Right atrium auricular region (tissue), 2 donors: ENCODE measurements around the gene NEDD9. TPM values are rescaled to one million over a fixed set of nuclear protein-coding genes. Genes with fewer than 3 reads are reported as not detected.

Experiments used
- DNase-seq: peaks from one replicate; pipeline ENCODE4 v3.0.0-alpha.2; 2019; ENCODE audit warnings: low spot score
- H3K27ac ChIP-seq, 2 donors: fragments of 200-600 bp; sonication (generic); 1 replicate in 1 of 2; 2 replicates in 1 of 2; pipeline ENCODE4 v1.5.1; 2016 to 2019
- H3K27me3 ChIP-seq, 2 donors: fragments of 200-600 bp; sonication (generic); one replicate each; pipeline versions ENCODE4 v1.5.1 to v1.6.0; 2017 to 2019
- H3K36me3 ChIP-seq: fragments of 200-600 bp; sonication (generic); one replicate; pipeline ENCODE4 v1.5.1; 2016
- H3K4me1 ChIP-seq, 2 donors: fragments of 200-600 bp; sonication (generic); one replicate each; pipeline versions ENCODE4 v1.5.1 to v1.6.0; 2017 to 2019
- H3K4me3 ChIP-seq, 2 donors: fragments of 200-600 bp; sonication (generic); 1 replicate in 1 of 2; 2 replicates in 1 of 2; pipeline ENCODE4 v1.5.1; 2017 to 2019; ENCODE audit warnings: mild to moderate bottlenecking in 1 of 2, moderate library complexity in 1 of 2
- H3K9me3 ChIP-seq, 2 donors: fragments of 200-600 bp; sonication (generic); one replicate each; pipeline ENCODE4 v1.5.1; 2019
- total RNA-seq, 2 donors: library from RNA; depleted of rRNA; stranded (reverse); fragments of >200 nt; gene quantifications; one replicate each; pipeline ENCODE4 v1.1.0, GENCODE V29; 2016
- TF ChIP-seq, protein P1 (sequence below), 2 donors: fragments of 200-600 bp; sonication (generic); IDR thresholded peaks; one replicate each; pipeline ENCODE4 v1.5.1; 2019; ENCODE audit warnings: antibody characterized with exemption in 2 of 2

The NEDD9 gene
- total RNA-seq, 2 donors from 2014 or later, result 47.3 to 56.2 TPM

- TF ChIP-seq, protein P1, sequence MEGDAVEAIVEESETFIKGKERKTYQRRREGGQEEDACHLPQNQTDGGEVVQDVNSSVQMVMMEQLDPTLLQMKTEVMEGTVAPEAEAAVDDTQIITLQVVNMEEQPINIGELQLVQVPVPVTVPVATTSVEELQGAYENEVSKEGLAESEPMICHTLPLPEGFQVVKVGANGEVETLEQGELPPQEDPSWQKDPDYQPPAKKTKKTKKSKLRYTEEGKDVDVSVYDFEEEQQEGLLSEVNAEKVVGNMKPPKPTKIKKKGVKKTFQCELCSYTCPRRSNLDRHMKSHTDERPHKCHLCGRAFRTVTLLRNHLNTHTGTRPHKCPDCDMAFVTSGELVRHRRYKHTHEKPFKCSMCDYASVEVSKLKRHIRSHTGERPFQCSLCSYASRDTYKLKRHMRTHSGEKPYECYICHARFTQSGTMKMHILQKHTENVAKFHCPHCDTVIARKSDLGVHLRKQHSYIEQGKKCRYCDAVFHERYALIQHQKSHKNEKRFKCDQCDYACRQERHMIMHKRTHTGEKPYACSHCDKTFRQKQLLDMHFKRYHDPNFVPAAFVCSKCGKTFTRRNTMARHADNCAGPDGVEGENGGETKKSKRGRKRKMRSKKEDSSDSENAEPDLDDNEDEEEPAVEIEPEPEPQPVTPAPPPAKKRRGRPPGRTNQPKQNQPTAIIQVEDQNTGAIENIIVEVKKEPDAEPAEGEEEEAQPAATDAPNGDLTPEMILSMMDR (IDR thresholded peaks at IDR 0.05), result no peak
- no peaks in the 10 kb centered on the region for H3K27me3 ChIP-seq
- no peak overlapping the region for H3K4me3 ChIP-seq
- DNase-seq, result no peak
- H3K27ac ChIP-seq, result no peak overlapping the region
- H3K4me1 ChIP-seq, result peaks cover 0 to 3% of the 10 kb centered on the region in 2 donors
- H3K9me3 ChIP-seq, result no peaks in the 10 kb centered on the region
- H3K36me3 ChIP-seq, result no peaks in the 10 kb centered on the region
Observed at GRCh38 chr6:11146117-11146826, 86.2 kb downstream of the NEDD9 start.

GRCh38 chr6:11144393-11144851 is 88.0 kb downstream of the NEDD9 start:
- TF ChIP-seq, protein P1 (IDR thresholded peaks at IDR 0.05), result peak; percentile 87 to 91
- no peak overlapping the region for H3K27ac ChIP-seq
- no peaks in the 10 kb centered on the region for H3K9me3 ChIP-seq
- H3K4me3 ChIP-seq, result no peak overlapping the region
- peak; percentile 75 for DNase-seq
- H3K4me1 ChIP-seq, result peaks cover 0 to 3% of the 10 kb centered on the region in 2 donors
- H3K27me3 ChIP-seq, result no peaks in the 10 kb centered on the region
- H3K36me3 ChIP-seq, result no peaks in the 10 kb centered on the region

- DNase-seq, result peak; percentile 90
- TF ChIP-seq, protein P1 (IDR thresholded peaks at IDR 0.05), result no peak
Observed at GRCh38 chr6:11143394-11144371, 88.8 kb downstream of the NEDD9 start.

DNA sequence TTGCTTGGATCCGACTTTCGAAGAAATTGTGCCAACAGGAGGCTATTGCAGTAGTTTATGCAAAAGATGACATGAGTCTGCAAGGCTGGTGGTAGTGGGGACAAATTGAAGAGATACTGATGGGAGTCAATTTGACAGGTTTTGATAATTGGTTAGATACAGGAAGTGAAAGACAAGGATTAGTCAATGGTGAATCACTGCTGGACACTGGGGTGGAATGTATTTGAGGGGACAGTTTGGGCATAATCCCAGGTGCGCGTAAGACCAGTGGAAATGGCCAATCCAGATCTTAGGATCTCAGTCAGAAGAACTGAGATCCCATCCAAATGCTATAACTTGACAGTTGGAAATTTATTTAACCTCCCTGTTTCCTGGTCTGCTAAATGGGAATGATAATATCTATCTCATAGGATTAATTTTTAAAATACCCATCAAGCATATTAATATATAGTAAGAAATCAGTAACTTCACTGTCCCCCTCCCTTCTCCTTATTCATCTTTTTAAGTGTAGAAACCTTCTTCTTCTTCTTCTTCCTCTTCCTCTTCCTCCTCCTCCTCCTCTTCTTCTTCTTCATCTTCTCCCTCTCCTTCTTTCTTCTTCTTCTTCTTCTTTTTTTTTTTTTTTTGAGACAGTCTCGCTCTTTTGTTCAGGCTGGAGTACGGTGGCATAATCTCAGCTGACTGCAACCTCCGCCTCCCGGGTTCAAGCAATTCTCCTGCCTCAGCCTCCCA is 90.0 kb downstream of the NEDD9 start:
- Histone ChIP-seq H3K4me3 (no peak overlapping the region), H3K4me1 (peaks cover 0 to 3% of the 10 kb centered on the region in 2 donors), H3K27me3 (no peaks in the 10 kb centered on the region), H3K27ac (no peak overlapping the region), H3K36me3 (no peaks in the 10 kb centered on the region), H3K9me3 (no peaks in the 10 kb centered on the region)
- DNase-seq, result no peak
- TF ChIP-seq, protein P1 (IDR thresholded peaks at IDR 0.05), result no peak

More at GRCh38 chr6:11143394-11144371, 88.8 kb downstream of the NEDD9 start:
- no peaks in the 10 kb centered on the region for H3K9me3 ChIP-seq
- no peaks in the 10 kb centered on the region for H3K27me3 ChIP-seq
- H3K36me3 ChIP-seq, result no peaks in the 10 kb centered on the region
- no peak overlapping the region for H3K27ac ChIP-seq
- H3K4me3 ChIP-seq, result no peak overlapping the region
- peaks cover 0 to 3% of the 10 kb centered on the region in 2 donors for H3K4me1 ChIP-seq

GRCh38 chr6:11141295-11141694 is 91.2 kb downstream of the NEDD9 start:
- H3K9me3 ChIP-seq, result no peaks in the 10 kb centered on the region
- H3K4me3 ChIP-seq, result no peak overlapping the region
- H3K36me3 ChIP-seq, result no peaks in the 10 kb centered on the region
- no peak overlapping the region for H3K27ac ChIP-seq
- no peak for DNase-seq
- no peaks in the 10 kb centered on the region for H3K27me3 ChIP-seq
- peaks cover 0 to 3% of the 10 kb centered on the region in 2 donors for H3K4me1 ChIP-seq
- TF ChIP-seq, protein P1 (IDR thresholded peaks at IDR 0.05), result no peak
